Adipocyte (in vitro differentiated cells): ENCODE results near the gene F11R.
"Not testable (repeated sequence)": the region's sequence is repeated elsewhere in the genome, so short reads cannot be mapped to it uniquely, and the experiment has no call there.

Source experiments
- DNase-seq: peaks from one replicate; pipeline ENCODE4 v3.0.0-alpha.2; 2015; ENCODE audit warnings: low read depth
- H3K27me3 ChIP-seq: replicated peaks from 2 replicates; pipeline ENCODE4 v1.7.0; 2013; ENCODE audit warnings: mild to moderate bottlenecking, low read length, moderate library complexity; ENCODE audit not compliant: control insufficient read depth, insufficient read depth
- H3K36me3 ChIP-seq: 2 replicates; pipeline ENCODE4 v1.7.0; 2013; ENCODE audit warnings: low read length, mild to moderate bottlenecking, moderate library complexity; ENCODE audit not compliant: control insufficient read depth, insufficient read depth, severe bottlenecking
- H3K4me1 ChIP-seq: 2 replicates; pipeline ENCODE4 v1.7.0; 2013; ENCODE audit warnings: mild to moderate bottlenecking, low read length, moderate library complexity; ENCODE audit not compliant: control insufficient read depth, insufficient read depth
- H3K4me3 ChIP-seq: 2 replicates; pipeline ENCODE4 v1.7.0; 2013; ENCODE audit warnings: mild to moderate bottlenecking, low read length, moderate library complexity
- H3K9ac ChIP-seq: 2 replicates; pipeline ENCODE4 v1.7.0; 2013; ENCODE audit warnings: mild to moderate bottlenecking, low read length, moderate library complexity
- H3K9me3 ChIP-seq: 2 replicates; pipeline ENCODE4 v1.7.0; 2013; ENCODE audit warnings: mild to moderate bottlenecking, low read length, moderate library complexity; ENCODE audit not compliant: control insufficient read depth

F11R gene

DNA sequence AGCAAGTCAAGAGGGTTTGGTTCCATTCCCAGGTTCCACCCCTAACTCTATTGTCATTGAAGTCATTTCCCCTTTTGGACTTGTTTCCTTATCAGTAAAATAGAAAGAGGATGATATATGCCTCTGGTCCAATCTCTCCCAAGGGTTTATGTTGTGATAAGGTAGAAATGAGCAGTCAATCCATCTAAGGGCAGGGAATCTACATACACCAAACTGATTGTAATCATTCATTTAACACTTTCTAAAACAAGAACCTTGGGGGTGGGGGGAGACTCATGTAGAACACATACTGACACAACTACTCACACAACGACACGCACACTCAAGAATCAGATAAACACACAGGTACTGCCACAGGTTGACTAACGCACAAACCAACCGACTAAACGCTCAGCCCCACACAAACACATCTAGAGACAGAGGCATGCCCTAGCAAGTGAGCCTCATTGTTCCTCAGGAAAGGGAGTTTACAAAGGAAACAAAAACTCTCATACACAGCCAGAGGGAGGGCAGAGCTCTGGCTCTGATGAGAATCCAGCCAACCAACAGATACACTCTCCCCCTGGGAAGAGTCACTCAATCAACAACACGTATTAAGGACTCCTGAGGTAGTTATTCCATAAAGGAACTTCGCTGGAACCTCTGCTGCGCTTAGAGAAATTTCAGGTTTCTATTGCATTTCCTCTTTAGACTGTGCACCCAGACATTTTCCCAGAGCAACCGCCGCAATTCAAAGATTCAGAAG is 1.0 kb downstream of the F11R start:
- Histone ChIP-seq H3K27me3 (no peaks in the 10 kb centered on the region), H3K9me3 (no peaks in the 10 kb centered on the region), H3K36me3 (no peaks in the 10 kb centered on the region), H3K4me3 (peak overlapping the region; percentile 91), H3K9ac (peak overlapping the region; percentile 80), H3K4me1 (peaks cover 22% of the 10 kb centered on the region)
- DNase-seq, result no peak

DNA sequence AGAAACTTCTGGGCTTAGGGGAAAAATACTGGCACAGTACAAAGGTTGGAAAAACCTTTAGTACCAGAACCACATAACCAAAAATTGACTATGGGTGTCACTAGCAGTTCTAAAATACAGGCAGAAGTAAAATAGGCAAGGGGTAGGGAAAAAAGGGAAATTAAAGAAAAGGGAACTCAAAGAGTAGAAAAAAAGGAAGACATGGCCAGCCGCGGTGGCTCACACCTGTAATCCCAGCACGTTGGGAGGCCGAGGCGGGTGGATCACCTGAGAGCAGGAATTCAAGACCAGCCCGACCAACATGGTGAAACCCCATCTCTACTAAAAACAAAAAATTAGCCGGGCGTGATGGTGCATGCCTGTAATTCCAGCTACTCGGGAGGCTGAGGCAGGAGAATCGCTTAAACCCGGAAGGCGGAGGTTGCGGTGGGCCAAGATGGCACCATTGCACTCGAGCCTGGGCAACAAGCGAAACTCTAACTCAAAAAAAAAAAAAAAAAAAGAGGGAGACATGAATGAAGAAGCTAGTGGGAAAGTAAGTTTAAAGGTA is 1.8 kb downstream of the F11R start:
- not testable (repeated sequence) for H3K36me3 ChIP-seq, H3K9me3 ChIP-seq, H3K9ac ChIP-seq, DNase-seq, H3K27me3 ChIP-seq, H3K4me3 ChIP-seq
- peaks cover 25% of the 10 kb centered on the region for H3K4me1 ChIP-seq

DNA sequence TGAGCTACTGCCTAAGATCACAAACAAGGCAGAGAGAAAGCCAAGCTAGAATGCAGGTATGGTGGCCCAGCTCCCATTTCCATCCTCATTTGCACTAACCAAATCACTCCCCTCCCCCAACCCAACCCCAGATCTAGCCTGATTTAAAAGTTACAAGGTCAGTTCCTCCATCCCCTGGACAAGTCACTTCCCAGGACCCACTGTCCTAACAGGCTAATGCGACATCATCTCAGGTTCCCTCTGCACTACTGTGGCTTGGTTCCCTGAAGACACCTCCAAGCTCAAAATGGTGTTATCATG is 2.4 kb downstream of the F11R start:
- no peak overlapping the region for H3K4me3 ChIP-seq
- H3K4me1 ChIP-seq, result peaks cover 30% of the 10 kb centered on the region
- no peaks in the 10 kb centered on the region for H3K36me3 ChIP-seq
- no peak overlapping the region for H3K9ac ChIP-seq
- no peak for DNase-seq
- H3K27me3 ChIP-seq, result no peaks in the 10 kb centered on the region
- H3K9me3 ChIP-seq, result no peaks in the 10 kb centered on the region

DNA sequence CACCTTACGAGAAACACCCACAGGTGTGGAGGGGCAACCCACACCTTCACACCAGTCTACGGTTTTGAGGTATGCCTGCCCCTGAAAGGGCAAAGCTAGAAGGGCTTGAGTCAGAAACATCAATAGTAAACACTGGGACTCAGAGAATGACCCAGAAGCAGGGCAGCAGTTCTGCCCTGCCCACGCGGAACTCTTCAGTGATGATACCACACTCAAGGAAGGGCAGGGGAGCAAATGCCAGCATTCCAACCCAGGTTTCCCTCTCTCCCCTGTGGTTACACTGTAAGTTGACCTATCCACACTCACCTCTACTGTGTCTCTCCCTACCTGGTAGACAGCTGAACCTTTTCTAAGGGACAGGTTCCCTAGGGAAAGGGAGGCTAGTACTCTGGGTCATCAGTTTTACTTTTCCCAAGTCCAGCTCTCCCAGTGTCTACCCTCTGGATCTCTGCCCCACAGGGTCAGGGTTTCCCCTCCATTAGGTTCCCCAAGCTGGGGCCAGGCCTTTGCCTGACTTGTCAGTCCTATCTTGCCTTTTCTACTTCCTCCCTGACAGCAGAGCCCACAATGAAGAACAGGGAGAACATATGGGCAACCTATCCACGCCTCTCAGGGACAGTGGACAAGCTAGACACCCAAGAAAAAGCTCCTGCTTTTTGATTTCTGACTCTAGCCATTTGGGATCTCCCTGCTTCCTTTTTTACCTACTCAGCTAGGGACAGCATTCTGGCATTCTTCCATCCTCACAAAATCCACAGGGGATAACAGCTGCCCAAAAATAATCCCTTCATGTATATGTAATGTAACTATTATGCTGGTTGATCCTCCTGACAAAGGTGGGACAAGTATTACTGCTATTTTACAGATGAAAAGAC is 3.0 kb downstream of the F11R start:
- Histone ChIP-seq H3K4me1 (peaks cover 36% of the 10 kb centered on the region), H3K36me3 (no peaks in the 10 kb centered on the region), H3K9me3 (no peaks in the 10 kb centered on the region), H3K9ac (no peak overlapping the region), H3K27me3 (no peaks in the 10 kb centered on the region), H3K4me3 (no peak overlapping the region)
- DNase-seq, result no peak

DNA sequence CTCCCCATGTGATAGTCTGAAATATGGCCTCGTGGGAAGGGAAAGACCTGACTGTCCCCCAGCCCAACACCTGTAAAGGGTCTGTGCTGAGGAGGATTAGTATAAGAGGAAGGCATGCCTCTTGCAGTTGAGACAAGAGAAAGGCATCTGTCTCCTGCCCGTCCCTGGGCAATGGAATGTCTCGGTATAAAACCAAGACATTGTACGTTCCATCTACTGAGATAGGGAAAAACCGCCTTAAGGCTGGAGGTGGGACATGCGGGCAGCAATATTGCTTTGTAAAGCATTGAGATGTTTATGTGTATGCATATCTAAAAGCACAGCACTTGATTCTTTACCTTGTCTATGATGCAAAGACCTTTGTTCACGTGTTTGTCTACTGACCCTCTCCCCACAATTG is 3.8 kb downstream of the F11R start:
- DNase-seq, H3K4me3 ChIP-seq, H3K36me3 ChIP-seq, H3K9ac ChIP-seq, H3K27me3 ChIP-seq, H3K9me3 ChIP-seq: not testable (repeated sequence)
- H3K4me1 ChIP-seq, result peaks cover 35% of the 10 kb centered on the region

DNA sequence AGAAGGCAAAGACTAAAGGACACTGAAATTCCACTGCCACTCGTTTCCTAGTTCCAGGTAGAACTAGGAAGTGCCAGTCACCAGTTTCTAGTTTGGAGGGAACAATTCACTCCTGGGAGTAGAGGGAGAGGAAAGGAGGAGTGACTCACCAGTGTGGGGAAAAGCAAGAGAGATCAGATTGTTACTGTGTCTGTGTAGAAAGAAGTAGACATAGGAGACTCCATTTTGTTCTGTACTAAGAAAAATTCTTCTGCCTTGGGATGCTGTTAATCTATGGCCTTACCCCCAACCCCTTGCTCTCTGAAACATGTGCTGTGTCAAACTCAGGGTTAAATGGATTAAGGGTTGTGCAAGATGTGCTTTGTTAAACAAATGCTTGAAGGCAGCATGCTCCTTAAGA is 4.3 kb downstream of the F11R start:
- not testable (repeated sequence) for H3K4me3 ChIP-seq, H3K27me3 ChIP-seq, H3K36me3 ChIP-seq, H3K9ac ChIP-seq, H3K9me3 ChIP-seq
- peak; percentile 35 for DNase-seq
- H3K4me1 ChIP-seq, result peaks cover 34% of the 10 kb centered on the region

DNA sequence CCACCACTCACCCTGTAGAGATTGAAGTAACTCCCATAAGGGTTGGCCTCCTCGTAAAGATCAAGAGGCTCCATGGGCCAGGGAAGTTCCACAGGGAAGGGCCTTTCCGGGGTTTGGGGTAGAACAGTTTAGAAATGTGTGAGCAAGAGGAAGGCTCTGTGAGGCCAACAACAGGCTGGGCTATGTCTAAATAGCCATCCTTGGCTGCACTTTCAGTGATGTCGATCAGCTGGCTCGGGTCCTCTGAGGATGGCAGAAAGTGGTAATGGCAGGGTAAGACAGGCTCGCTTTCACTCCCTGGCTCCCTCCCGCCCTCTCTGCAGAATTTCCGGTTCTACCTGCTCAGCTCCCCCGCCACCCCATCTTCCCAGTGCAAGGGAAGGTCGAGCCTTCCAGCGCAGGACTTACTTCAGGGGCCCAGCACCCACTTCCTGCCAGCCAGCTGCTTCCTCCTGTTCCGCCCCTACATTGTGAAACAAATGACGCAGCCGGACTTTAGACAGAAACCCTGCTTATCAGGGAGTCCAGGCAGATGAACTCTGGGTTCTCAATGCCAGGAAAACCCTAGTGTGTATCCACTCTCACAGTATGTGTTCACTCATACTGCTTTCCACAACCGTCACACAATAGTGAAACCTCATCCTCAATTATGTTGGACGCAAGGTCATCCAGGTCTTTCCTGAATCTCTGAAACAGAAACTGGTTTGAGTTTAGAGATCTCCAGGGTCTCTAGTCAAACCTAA is 7.3 kb downstream of the F11R start:
- Histone ChIP-seq H3K4me3 (peak overlapping the region; percentile 45), H3K4me1 (peaks cover 28% of the 10 kb centered on the region), H3K9me3 (no peaks in the 10 kb centered on the region), H3K36me3 (no peaks in the 10 kb centered on the region), H3K9ac (peak overlapping the region; percentile 52), H3K27me3 (no peaks in the 10 kb centered on the region)
- DNase-seq, result peak; percentile 55

DNA sequence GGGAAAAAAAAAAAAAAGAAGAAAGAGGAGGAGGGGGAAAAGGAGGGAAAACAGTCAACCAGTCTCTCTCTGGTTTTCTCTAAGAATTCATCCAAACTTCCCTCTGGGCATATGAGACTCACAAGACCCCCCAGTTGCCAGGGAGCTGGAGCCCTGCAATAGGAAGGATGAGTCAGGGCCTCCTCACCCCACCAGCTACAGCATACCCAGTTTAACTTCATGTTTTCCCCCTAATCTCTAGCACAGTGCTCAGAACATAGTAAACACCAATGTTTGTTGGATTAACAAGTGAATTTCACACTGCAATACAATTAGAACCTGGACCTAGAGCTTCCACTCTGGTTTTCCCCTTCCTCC is 7.8 kb downstream of the F11R start:
- Histone ChIP-seq H3K4me3 (peak overlapping the region; percentile 41), H3K9ac (peak overlapping the region; percentile 52), H3K36me3 (no peaks in the 10 kb centered on the region), H3K9me3 (no peaks in the 10 kb centered on the region), H3K4me1 (peaks cover 32% of the 10 kb centered on the region), H3K27me3 (no peaks in the 10 kb centered on the region)
- no peak for DNase-seq

DNA sequence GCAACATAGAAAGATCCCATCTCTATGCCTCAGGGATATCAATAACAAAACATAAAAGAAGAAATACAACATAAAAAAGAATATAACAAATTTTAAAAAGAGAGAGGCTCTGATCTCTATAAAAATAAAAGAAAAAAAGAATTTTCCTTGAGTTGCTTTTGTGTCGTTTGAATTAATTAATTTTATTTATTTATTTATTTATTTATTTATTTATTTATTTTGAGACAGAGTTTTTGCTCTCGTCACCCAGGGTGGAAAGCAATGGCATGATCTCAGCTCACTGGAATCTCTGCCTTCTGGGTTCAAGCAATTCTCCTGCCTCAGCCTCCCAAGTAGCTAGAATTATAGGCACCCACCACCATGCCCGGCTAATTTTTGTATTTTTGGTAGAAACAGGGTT is 8.5 kb downstream of the F11R start:
- Histone ChIP-seq H3K27me3 (no peaks in the 10 kb centered on the region), H3K4me3 (no peak overlapping the region), H3K36me3 (no peaks in the 10 kb centered on the region), H3K9ac (no peak overlapping the region), H3K4me1 (peaks cover 32% of the 10 kb centered on the region), H3K9me3 (no peaks in the 10 kb centered on the region)
- no peak for DNase-seq

DNA sequence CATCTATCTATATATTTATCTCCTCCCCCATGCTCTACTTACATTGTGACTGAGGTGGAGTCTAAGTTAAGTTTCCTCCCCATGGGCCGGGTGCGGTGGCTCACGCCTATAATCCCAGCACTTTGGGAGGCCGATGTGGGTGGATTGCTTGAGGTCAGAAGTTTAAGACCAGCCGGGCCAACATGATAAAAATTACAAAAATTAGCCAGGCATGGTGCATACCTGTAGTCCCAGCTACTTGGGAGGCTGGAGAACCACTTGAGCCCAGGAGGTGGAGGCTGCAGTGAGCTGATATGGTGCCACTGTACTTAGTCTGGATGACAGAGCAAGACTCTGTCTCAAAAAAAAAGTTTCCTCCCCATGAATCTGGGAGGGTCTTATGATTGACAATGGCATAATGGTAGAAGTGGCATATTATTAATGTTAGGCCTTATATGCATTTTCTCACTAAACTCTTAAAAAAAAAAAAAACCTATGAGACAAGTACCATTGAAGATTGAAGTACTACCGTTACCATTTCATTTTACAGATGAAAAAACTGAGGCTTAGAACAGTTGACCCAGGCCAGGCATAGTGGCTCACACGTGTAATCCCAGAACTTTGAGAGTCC is 11.2 kb downstream of the F11R start:
- no peaks in the 10 kb centered on the region for H3K36me3 ChIP-seq
- peaks cover 30% of the 10 kb centered on the region for H3K4me1 ChIP-seq
- H3K27me3 ChIP-seq, result no peaks in the 10 kb centered on the region
- no peak overlapping the region for H3K4me3 ChIP-seq
- no peaks in the 10 kb centered on the region for H3K9me3 ChIP-seq
- no peak for DNase-seq
- no peak overlapping the region for H3K9ac ChIP-seq
